CD4-positive, alpha-beta T cell treated with Interferon alpha-2 for 1 hour (primary cell): Measurements from ENCODE around the gene ZFP90.
A peak's percentile ranks its signal among the peaks of the same experiment; 100 is the strongest.

ENCODE experiments used
- DNase-seq, 2 donors: peaks; one replicate each; pipeline ENCODE4 v3.0.0-alpha.2; 2020 to 2022

Gene ZFP90

GRCh38 chr16:68592466-68593337 lies 53.6 kb downstream of the ZFP90 start:
- peak in 1 of 2 donors; percentile 56 for DNase-seq

DNA sequence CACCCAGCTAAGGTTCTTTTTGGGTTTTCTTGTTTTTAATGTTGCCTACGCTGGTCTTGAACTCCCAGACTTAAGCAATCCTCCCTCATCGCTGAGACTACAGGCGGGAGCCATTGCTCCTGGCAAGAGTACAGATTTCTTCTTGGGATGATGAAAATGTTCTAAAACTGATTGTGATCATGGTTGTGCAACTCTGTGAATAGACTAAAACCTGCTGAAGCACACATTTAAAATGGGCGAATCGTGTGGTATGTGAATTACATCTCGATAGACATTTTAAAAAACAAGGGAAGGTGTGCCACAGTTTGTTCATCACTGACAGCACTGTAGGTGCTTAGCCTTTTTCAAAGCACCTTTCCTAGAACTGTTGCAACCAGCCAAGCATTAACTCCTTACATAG lies 57.2 kb downstream of the ZFP90 start:
- DNase-seq, result no peak

DNA sequence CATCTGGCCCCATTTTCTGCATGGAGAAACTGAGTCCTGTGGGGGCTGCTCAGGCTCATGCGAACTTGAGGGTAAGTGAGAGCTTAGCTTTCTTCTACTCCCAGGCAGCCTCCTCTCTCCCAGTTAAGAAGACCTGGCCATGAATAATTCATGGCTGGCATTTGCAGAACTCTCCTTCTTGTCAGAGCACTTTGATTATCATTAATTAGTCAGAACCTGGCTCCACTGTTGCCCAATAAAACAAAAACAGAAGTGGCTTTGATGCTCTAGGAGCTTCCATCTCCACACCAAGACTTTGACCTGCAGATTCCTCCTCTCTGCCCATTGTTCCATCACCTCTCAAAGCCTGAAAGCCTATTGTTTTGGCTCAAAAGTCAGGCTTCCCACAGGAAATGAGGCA lies 60.5 kb downstream of the ZFP90 start:
- no peak for DNase-seq

DNA sequence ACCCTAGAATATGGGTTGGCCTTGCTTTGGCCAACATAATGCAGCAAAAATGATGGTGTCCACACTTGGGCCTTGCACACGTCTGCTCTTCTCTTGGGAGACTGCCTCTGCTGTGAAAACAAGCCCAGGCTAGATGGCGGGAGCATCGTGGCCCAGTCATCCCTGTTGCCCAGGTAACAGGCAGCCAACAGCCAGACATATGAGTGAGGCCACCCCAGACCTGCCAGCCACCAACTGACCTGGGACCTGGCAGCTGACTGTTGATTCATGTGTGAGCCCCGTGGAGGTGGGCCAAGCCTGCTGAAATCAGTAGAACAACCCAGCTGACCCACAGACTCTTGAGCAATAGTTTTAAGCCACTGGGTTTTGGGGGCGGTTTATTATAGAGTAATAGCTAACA lies 66.7 kb downstream of the ZFP90 start:
- no peak for DNase-seq

GRCh38 chr16:68607443-68607842 lies 68.4 kb downstream of the ZFP90 start:
- no peak for DNase-seq

- no peak for DNase-seq
Observed at GRCh38 chr16:68608330-68608729, 69.2 kb downstream of the ZFP90 start.

DNA sequence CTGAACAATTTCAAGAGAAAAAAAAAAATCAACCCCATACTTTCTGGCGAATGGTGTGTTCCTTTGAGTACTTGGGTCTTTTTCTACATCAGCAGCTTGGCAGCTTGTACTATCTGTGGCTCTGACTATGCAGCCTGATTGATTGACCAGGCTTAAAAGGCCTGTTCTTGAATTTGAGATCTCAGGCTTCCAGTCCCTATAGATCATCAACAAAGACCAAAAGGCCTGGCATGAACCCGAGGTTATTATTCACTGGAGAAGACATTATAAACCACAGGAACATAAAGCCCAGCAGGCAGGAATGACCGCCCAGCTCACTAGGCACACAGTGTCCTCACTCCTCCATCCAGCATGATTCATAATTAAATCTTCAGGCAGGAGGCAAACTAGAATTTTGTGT lies 73.9 kb downstream of the ZFP90 start:
- DNase-seq, result no peak

- no peak for DNase-seq
Observed at GRCh38 chr16:68617734-68618133, 78.6 kb downstream of the ZFP90 start.
